ENCODE results near the gene OOEP.

DNA sequence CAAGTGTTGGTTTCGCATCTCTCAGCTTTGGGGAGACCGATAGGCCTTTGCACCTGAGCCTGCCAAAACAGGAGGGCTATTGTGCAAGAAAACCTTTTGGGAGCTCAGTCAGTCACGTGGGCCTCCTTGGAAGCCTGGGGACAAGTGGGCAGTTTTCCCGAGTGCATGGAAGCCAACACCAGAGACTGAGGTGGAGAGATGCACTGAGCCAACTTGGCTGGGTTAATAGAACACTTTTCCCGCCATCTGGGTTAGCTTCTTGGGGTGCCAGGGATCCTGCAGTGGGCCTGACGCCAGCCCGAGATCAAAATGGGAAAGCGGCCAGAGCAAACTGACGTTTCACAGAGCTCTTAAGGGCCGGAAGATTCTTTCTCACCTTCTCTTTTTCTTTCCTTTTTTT is 2.8 kb upstream of the OOEP start:
- TF ChIP-seq POLR2AphosphoS5 (IDR thresholded peaks at IDR 0.05; ENCODE audit: low read depth, low read length) (no peak), POLR2A (IDR thresholded peaks at IDR 0.05; ENCODE audit: borderline replicate concordance, extremely low read depth, insufficient read depth, insufficient read length) (no peak), EZH2phosphoT487 (IDR thresholded peaks at IDR 0.05; ENCODE audit: borderline replicate concordance) (no peak), YY1 (IDR thresholded peaks at IDR 0.05; ENCODE audit: extremely low read depth, insufficient replicate concordance, low read depth, low read length) (no peak), CEBPB (IDR thresholded peaks at IDR 0.05; ENCODE audit: low read depth) (no peak)
- TF ChIP-seq, protein P1, sequence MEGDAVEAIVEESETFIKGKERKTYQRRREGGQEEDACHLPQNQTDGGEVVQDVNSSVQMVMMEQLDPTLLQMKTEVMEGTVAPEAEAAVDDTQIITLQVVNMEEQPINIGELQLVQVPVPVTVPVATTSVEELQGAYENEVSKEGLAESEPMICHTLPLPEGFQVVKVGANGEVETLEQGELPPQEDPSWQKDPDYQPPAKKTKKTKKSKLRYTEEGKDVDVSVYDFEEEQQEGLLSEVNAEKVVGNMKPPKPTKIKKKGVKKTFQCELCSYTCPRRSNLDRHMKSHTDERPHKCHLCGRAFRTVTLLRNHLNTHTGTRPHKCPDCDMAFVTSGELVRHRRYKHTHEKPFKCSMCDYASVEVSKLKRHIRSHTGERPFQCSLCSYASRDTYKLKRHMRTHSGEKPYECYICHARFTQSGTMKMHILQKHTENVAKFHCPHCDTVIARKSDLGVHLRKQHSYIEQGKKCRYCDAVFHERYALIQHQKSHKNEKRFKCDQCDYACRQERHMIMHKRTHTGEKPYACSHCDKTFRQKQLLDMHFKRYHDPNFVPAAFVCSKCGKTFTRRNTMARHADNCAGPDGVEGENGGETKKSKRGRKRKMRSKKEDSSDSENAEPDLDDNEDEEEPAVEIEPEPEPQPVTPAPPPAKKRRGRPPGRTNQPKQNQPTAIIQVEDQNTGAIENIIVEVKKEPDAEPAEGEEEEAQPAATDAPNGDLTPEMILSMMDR (IDR thresholded peaks at IDR 0.05 in 2 of 3, conservative IDR thresholded peaks at IDR 0.05 in 1 of 3; ENCODE audit: borderline replicate concordance in 1 of 3, insufficient read depth in 1 of 3, low read depth in 2 of 3, low read length in 2 of 3): no peak
- TF ChIP-seq, protein P2, sequence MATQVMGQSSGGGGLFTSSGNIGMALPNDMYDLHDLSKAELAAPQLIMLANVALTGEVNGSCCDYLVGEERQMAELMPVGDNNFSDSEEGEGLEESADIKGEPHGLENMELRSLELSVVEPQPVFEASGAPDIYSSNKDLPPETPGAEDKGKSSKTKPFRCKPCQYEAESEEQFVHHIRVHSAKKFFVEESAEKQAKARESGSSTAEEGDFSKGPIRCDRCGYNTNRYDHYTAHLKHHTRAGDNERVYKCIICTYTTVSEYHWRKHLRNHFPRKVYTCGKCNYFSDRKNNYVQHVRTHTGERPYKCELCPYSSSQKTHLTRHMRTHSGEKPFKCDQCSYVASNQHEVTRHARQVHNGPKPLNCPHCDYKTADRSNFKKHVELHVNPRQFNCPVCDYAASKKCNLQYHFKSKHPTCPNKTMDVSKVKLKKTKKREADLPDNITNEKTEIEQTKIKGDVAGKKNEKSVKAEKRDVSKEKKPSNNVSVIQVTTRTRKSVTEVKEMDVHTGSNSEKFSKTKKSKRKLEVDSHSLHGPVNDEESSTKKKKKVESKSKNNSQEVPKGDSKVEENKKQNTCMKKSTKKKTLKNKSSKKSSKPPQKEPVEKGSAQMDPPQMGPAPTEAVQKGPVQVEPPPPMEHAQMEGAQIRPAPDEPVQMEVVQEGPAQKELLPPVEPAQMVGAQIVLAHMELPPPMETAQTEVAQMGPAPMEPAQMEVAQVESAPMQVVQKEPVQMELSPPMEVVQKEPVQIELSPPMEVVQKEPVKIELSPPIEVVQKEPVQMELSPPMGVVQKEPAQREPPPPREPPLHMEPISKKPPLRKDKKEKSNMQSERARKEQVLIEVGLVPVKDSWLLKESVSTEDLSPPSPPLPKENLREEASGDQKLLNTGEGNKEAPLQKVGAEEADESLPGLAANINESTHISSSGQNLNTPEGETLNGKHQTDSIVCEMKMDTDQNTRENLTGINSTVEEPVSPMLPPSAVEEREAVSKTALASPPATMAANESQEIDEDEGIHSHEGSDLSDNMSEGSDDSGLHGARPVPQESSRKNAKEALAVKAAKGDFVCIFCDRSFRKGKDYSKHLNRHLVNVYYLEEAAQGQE (IDR thresholded peaks at IDR 0.05; ENCODE audit: low read depth): no peak
